ENCODE measurements around the gene TMEM178B. TPM values are rescaled to one million over a fixed set of nuclear protein-coding genes. Genes with fewer than 3 reads are reported as not detected.

The TMEM178B gene
- total and polyA plus RNA-seq, 2 donors (not counting 1 experiment from before 2014, with no cell fraction given), result 0.28 to 0.96 TPM

- no peak for TF ChIP-seq CTCF (IDR thresholded peaks at IDR 0.05)
- no peaks in the 10 kb centered on the region for H4K20me1 ChIP-seq (ENCODE audit: control insufficient read depth, insufficient read depth, low read length, poor library complexity, severe bottlenecking)
- H3K27me3 ChIP-seq (replicated peaks in 1 of 4; ENCODE audit: control extremely low read depth in 1 of 4, control insufficient read depth in 3 of 4, insufficient read depth in 4 of 4, low read length in 3 of 4), result peaks cover 0 to 6% (median 0%) of the 10 kb centered on the region in 4 experiments
- ChIA-PET POLR2A (no interaction called here), CTCF (no interaction called here)
- Mint-ChIP-seq H3K4me3 (no peak overlapping the region), H3K4me1 (no peaks in the 10 kb centered on the region), H3K9me3 (ENCODE audit: insufficient read depth) (no peaks in the 10 kb centered on the region), H3K27me3 (peaks cover 25% of the 10 kb centered on the region), H3K27ac (no peak overlapping the region)
- ATAC-seq (ENCODE audit: low read depth), result no peak
- no peaks in the 10 kb centered on the region for H3K79me2 ChIP-seq (ENCODE audit: control insufficient read depth, insufficient read depth, low read length)
- H3K4me2 ChIP-seq (replicated peaks; ENCODE audit: low read depth, low read length, poor library complexity, severe bottlenecking), result no peak overlapping the region
- H3K36me3 ChIP-seq (replicated peaks in 1 of 2; ENCODE audit: control extremely low read depth in 1 of 2, control insufficient read depth in 1 of 2, extremely low read depth in 1 of 2, insufficient read depth in 2 of 2, low read length in 1 of 2), result no peaks in the 10 kb centered on the region
- intact Hi-C loops (cut with micrococcal nuclease), result no loop called here
- WGBS (ENCODE audit: insufficient coverage), result 82% methylated on average over 2 of the region's 6 CpGs
- no peaks in the 10 kb centered on the region for H3K9me3 ChIP-seq (ENCODE audit: control extremely low read depth in 1 of 3, control insufficient read depth in 2 of 3, insufficient read depth in 1 of 3, low read length in 2 of 3)
- no peak overlapping the region for H3K4me3 ChIP-seq (ENCODE audit: control extremely low read depth in 1 of 5, extremely low read depth in 1 of 5, insufficient read depth in 1 of 5, low read depth in 2 of 5, low read length in 4 of 5)
- no peak overlapping the region for H3K27ac ChIP-seq (ENCODE audit: low read length in 2 of 2)
- DNase-seq, result no peak
- H3K4me1 ChIP-seq (ENCODE audit: control insufficient read depth in 2 of 2, insufficient read depth in 2 of 2, low read length in 2 of 2), result no peaks in the 10 kb centered on the region
- H2AFZ ChIP-seq (ENCODE audit: insufficient read depth, low read depth, low read length, poor library complexity, severe bottlenecking), result no peak overlapping the region
- no peak overlapping the region for H3K9ac ChIP-seq (ENCODE audit: low read length)
Observed at GRCh38 chr7:141118767-141119166, 44.9 kb downstream of the TMEM178B start.

DNA sequence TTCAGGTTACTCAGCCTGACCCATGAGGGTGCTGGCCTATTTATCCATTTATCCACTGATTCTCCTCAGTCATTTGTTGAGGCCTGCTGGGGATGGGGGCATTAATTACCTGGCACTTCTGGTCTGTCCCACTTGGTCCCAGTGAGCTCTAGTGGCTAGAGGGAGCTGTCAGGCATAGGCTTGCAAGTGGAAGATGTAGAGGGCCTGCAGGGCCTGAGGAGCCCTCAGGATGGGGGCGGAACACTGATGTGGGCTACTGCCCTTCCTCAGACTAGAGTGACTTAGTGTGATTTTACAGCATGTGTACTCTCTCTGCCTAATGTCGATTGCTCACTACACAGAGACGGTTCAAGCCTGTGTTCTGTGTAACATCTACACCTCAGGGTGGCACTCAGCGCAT is 45.3 kb downstream of the TMEM178B start:
- ChIA-PET POLR2A (no interaction called here), CTCF (no interaction called here)
- Histone ChIP-seq H3K4me3 (ENCODE audit: control extremely low read depth in 1 of 5, extremely low read depth in 1 of 5, insufficient read depth in 1 of 5, low read depth in 2 of 5, low read length in 4 of 5) (no peak overlapping the region), H2AFZ (ENCODE audit: insufficient read depth, low read depth, low read length, poor library complexity, severe bottlenecking) (no peak overlapping the region), H3K27me3 (replicated peaks in 1 of 4; ENCODE audit: control extremely low read depth in 1 of 4, control insufficient read depth in 3 of 4, insufficient read depth in 4 of 4, low read length in 3 of 4) (peaks cover 0 to 6% (median 0%) of the 10 kb centered on the region in 4 experiments), H3K79me2 (ENCODE audit: control insufficient read depth, insufficient read depth, low read length) (no peaks in the 10 kb centered on the region), H3K36me3 (replicated peaks in 1 of 2; ENCODE audit: control extremely low read depth in 1 of 2, control insufficient read depth in 1 of 2, extremely low read depth in 1 of 2, insufficient read depth in 2 of 2, low read length in 1 of 2) (no peaks in the 10 kb centered on the region), H3K4me2 (replicated peaks; ENCODE audit: low read depth, low read length, poor library complexity, severe bottlenecking) (no peak overlapping the region), H4K20me1 (ENCODE audit: control insufficient read depth, insufficient read depth, low read length, poor library complexity, severe bottlenecking) (no peaks in the 10 kb centered on the region), H3K4me1 (ENCODE audit: control insufficient read depth in 2 of 2, insufficient read depth in 2 of 2, low read length in 2 of 2) (no peaks in the 10 kb centered on the region), H3K9ac (ENCODE audit: low read length) (no peak overlapping the region), H3K9me3 (ENCODE audit: control extremely low read depth in 1 of 3, control insufficient read depth in 2 of 3, insufficient read depth in 1 of 3, low read length in 2 of 3) (no peaks in the 10 kb centered on the region), H3K27ac (ENCODE audit: low read length in 2 of 2) (no peak overlapping the region)
- no peak overlapping the region for H3K27ac Mint-ChIP-seq
- ATAC-seq (ENCODE audit: low read depth), result no peak
- no peak overlapping the region for H3K4me3 Mint-ChIP-seq
- TF ChIP-seq EZH2 (IDR thresholded peaks at IDR 0.05; ENCODE audit: borderline replicate concordance, insufficient read depth, low read depth, low read length, poor library complexity, severe bottlenecking) (no peak), CTCF (IDR thresholded peaks at IDR 0.05) (no peak)
- H3K9me3 Mint-ChIP-seq (ENCODE audit: insufficient read depth), result no peaks in the 10 kb centered on the region
- 100% methylated on average over 3 of the region's 4 CpGs for WGBS (ENCODE audit: insufficient coverage)
- intact Hi-C loops (cut with micrococcal nuclease), result no loop called here
- DNase-seq, result no peak
- H3K4me1 Mint-ChIP-seq, result no peaks in the 10 kb centered on the region
- H3K27me3 Mint-ChIP-seq, result peaks cover 25% of the 10 kb centered on the region

Data from B cell (primary cell).